CD4-positive, alpha-beta T cell treated with Interleukin-4 for 4 hours (primary cell): ENCODE results near the gene PCGF2.
"Not testable (repeated sequence)": the region's sequence is repeated elsewhere in the genome, so short reads cannot be mapped to it uniquely, and the experiment has no call there.

Experiments
- DNase-seq: peaks from one replicate; pipeline ENCODE4 v3.0.0-alpha.2; 2020

The PCGF2 gene

GRCh38 chr17:38748149-38748891, at the start of gene PCGF2:
Gene PCGF2, minus strand, starts transcription at chr17:38748336. Its CDS starts 7,934 bp downstream, at chr17:38740402.
- DNase-seq: no peak

GRCh38 chr17:38797828-38798227, 49.7 kb upstream of the PCGF2 start:
- no peak for DNase-seq

DNA sequence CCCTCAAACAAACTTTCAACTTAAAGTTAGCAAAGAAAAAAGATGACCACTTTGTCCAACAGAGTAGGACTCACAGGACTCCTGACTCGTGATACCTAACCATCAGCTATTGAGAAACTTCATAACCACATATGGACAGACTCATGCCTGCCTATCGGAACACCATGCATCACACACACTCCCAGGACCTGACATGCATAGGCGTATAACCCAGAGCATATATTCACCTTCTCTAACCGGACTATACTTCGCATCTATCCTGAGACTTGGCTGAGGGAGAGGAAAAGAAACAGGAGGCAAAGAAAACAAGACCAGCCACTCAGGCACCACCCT, 49.0 kb upstream of the PCGF2 start:
- no peak for DNase-seq

DNA sequence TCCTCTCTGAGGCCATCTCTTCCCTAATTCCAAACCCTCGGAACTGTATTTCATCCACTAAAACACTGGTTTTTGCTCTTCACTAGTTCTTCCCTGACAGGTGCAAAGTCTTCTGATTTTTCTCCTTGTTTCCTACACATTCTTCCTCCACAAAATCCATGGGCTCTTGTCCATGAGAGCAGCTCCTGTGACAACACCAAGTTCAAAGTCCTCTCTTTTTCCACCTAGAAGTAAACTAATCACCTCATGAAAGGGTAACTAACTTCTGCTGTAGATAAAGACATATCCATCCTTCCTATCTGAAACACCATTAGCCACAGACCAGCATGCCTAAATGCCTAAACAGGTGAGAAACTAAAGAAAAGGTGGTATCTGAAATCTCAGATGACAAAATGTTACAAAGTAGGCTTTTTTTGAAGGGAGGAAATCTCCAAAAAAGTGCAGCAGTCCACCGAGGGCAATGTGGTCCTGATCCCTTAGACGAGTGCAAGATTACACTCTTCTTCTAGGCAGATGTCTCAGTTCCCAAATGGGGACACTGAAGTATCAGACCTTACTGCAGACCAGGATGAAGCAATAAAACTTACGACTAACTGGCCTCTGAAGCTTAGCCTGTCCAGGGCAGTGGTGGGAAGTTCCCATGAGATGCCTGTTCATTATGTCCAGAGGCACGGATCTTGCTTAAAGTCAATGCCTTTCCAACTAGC, 48.5 kb upstream of the PCGF2 start:
- DNase-seq: no peak

DNA sequence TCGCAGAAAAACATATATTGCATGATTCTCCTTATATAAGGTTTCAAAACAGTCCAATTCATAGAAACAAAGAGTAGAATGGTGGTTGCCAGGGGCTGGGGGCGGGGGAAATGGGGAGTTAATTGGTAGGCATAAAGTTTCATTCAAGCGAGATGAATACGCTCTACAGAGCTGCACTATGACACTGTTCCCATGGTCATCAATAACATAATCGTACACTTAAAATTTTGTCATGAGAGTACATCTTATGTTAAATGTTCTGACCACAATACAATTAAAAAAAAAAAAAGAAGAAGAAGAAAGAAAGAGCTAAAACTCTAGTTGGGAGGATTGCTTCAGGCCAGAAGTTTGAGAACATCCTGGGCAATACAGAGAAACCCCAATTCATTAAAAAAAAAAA, 46.1 kb upstream of the PCGF2 start:
- no peak for DNase-seq

- no peak for DNase-seq
These were observed 43.0 kb upstream of the PCGF2 start for GRCh38 chr17:38791162-38791561.

- not testable (repeated sequence) for DNase-seq
These were observed 42.1 kb upstream of the PCGF2 start for GRCh38 chr17:38790148-38790707.

- DNase-seq: no peak
These were observed 41.0 kb upstream of the PCGF2 start for GRCh38 chr17:38789185-38789584.

- not testable (repeated sequence) for DNase-seq
These were observed 39.9 kb upstream of the PCGF2 start for GRCh38 chr17:38787999-38788398.

GRCh38 chr17:38786372-38786771, 38.2 kb upstream of the PCGF2 start:
- DNase-seq: no peak

DNA sequence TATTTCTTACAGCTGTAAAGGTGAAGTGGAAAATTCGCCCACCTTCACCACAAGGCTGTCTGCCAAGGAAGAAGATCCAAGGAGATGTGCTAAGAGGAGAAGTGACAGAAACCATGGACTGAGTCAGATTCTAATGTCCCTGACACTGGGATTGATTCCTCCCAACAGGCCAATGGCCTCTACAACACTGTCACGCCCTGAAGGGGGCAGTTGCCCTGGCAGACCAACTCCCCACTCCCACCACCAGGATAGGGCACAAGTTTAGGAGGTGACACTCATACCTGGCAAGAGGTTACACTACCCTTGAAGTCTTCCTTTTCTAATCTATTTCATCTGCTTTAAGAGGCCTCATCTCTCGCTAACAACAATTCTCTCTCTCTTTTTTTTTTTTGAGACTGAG, 35.1 kb upstream of the PCGF2 start:
- no peak for DNase-seq

GRCh38 chr17:38779965-38780752, 32.0 kb upstream of the PCGF2 start:
- DNase-seq: no peak

DNA sequence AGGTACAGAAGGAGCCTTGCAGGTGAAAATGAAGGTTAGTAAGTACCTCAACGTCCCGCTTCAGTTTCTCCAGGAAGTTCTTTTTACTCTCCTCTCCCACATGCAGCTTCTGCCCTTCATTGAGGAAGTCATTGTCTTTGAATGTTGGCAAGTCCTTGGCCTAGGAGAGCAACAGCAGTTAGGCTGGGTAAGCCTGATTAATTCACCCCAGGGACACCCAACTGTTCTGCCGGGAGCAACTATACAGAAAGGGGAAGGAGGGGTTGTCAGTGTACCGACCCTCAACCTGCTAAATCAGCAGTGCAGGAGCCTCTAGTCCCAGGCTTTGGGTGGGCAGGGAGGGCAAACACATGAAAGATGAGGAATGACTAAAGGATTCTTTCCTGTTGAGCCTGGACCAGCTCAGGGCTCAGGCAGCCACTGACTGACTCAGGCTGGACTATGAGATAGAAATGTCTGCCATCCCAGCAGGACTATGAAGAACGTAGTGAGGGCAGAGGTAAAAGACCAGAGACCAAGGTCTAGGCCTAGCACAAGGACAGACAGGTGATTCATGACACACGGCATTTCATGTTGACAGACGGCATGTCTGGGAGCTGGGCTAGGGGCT, 29.6 kb upstream of the PCGF2 start:
- no peak for DNase-seq

DNA sequence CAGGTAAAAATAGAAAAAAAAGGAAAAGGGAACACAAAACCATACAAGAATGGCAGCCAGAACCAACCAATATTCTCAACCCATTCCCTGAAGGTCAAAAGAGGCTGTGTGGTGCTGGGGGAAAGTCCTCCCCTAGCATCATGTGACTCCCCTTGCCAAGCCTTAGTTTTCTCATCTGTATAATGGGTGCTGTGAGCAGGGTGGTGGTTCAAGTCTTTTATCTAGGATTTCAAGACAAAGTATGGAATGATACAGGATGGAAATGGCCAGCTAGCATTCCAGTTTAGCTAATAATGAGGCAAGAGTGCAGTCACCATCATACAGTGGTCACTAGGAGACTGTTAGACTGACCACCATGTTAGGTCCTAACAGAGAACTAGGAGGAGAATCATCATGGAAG, 25.1 kb upstream of the PCGF2 start:
- DNase-seq: no peak

DNA sequence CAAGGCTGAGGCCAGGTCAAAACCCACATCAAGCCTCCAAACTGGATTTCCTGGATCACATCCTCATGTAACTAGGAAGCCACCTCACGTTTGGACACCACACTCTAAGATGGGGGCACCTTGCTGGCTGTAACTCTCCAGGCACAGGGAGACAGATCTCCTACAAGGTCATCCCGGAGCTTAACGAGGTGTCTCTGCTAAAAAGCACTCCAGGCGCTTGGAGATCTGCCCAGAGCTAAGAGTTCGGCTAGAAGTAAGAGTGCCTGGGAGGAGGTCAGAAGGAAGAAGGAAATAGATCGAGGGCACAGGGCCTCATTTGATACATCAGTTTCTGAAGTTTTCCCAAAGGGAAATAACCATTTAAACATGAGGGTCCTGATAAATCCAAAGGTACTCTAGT, 20.3 kb upstream of the PCGF2 start:
- no peak for DNase-seq

GRCh38 chr17:38766341-38766740, 18.2 kb upstream of the PCGF2 start:
- no peak for DNase-seq

DNA sequence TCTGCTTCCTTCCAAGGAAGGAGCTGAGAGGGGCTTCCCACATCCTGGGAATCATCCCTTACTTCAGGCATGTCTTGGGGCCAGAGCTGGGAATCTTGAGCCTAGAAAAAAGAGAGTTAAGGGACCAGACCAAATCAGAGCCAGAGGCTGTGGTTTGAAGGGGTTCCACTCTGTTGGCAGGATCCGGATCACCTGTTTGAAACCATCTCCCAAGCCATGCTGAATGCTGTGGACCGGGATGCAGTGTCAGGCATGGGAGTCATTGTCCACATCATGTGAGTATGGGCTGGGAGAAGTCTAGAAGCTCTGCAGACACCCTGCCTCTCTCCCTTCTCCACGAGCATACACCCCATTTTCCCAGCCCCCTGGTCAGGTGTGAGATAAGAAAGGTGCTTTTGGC, 14.1 kb upstream of the PCGF2 start:
- no peak for DNase-seq

GRCh38 chr17:38761612-38762011, 13.5 kb upstream of the PCGF2 start:
- DNase-seq: no peak

DNA sequence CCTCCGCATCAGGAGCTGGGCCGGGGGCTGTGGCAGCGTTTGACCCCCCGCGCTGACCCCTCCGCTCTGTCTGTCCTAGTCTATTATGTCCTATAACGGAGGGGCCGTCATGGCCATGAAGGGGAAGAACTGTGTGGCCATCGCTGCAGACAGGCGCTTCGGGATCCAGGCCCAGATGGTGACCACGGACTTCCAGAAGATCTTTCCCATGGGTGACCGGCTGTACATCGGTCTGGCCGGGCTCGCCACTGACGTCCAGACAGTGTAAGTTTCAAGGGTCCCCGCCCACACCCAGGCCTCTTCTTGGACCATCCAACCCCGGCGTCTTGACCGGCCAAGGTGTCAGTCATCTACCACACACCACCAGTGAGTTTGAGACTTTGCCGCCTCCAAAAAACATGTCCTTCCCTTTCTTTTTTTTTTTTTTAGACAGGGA, 5.0 kb upstream of the PCGF2 start:
- no peak for DNase-seq

DNA sequence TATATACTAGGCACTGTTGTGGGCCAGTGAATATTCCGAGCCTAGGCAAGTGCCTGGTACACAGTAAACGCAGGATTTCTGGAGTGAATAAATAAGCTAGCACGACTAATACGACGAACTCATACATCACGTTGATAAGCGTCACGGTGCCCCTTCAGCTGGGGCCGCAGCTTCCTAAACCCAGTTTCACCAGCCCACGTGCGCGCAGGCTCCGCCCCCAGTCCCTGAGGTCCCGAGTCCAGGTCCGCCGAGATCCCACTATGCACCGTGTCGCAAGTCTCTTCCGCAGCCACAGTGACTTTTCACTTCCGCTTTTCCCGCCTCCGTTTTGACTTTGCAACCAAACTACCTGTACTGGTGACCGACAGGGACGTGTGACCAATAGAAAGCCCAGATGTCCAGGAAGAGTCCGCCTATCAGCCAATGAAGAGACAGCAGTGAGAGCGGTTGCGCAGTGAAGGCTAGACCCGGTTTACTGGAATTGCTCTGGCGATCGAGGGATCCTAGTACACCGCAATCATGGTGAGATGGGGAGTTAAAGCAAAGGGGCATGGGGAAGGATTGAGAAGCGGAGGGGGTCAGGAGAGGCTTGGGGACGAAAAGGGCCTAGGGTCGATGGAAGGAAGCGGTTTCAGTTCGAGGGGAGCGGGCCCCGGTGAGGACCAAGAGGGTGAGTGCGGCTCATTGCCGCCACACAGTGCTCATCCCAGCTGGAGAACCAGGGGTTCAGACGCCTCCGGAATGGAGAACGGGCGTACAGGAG, 4.4 kb upstream of the PCGF2 start, which contains the start of gene PSMB3:
PSMB3 (plus strand) TSS at position 434 of the 763 bp plus-strand sequence; CDS start at position 520, 86 bp downstream.
- peak; percentile 100 for DNase-seq

DNA sequence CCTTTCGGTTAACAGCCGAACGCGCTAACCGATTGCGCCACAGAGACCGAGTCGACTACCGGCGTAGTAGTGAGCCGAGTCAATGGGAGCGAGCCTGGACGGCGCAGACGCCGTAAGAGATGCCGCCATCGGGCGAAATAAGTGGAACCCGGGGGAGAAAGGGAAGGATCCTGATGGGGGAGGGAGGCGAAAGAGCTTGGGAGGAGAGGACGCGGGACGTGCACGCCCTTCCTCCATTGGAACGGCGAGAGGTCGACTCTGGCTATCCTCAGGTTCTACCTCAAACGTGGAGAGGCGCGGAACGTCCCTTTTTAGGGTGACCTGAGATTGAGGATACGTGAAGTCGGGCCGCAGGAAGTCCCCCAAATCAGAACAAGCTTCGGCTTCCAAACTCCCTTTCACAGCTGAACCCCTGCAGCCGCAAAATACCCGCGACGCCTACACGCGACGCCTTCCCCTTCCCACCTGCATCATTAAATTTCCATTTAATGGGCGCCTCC, 3.7 kb upstream of the PCGF2 start:
- DNase-seq: peak; percentile 76
